HEK293 (cell line): ENCODE measurements around the gene CENPH.
"Not testable (repeated sequence)": the region's sequence is repeated elsewhere in the genome, so short reads cannot be mapped to it uniquely, and the experiment has no call there.

Experiments
- CTCF ChIA-PET: fragments of 350-600 bp; formaldehyde crosslinking; extraction: SDS; loops from one replicate; lab custom pipeline; 2021; ENCODE audit warnings: antibody characterized with exemption; lab: Yijun Ruan, JAX
- POLR2A ChIA-PET: fragments of 300-600 bp; formaldehyde crosslinking; extraction: SDS; loops from one replicate; lab custom pipeline; 2020; ENCODE audit warnings: antibody characterized with exemption, inconsistent platforms; lab: Yijun Ruan, JAX
- H3K27ac ChIP-seq: fragments of 200-500 bp; sonication (Bioruptor generic); 2 replicates; pipeline ENCODE4 v1.5.1; 2014; ENCODE audit warnings: low read depth, low read length, control low read depth, inconsistent platforms; ENCODE audit errors: extremely low read depth
- H3K36me3 ChIP-seq, 2 experiments: fragments of 200-500 bp in 1 of 2; sonication (Bioruptor generic) in 1 of 2; 1 replicate in 1 of 2; 2 replicates in 1 of 2; pipeline ENCODE4 v1.5.1; 2014 to 2017; ENCODE audit warnings: inconsistent platforms in 2 of 2, low read length in 2 of 2; ENCODE audit not compliant: control insufficient read depth in 2 of 2, insufficient read depth in 1 of 2
- H3K4me1 ChIP-seq: fragments of 200-500 bp; sonication (Bioruptor generic); 2 replicates; pipeline ENCODE4 v1.5.1; 2014; ENCODE audit warnings: mild to moderate bottlenecking, low read length, inconsistent platforms; ENCODE audit not compliant: control insufficient read depth, insufficient read depth
- H3K4me3 ChIP-seq: 2 replicates; pipeline ENCODE4 v1.5.1; 2011; ENCODE audit warnings: low read depth, mild to moderate bottlenecking, control low read depth, low read length, moderate library complexity
- H3K9me3 ChIP-seq: fragments of 200-500 bp; sonication (Bioruptor generic); 2 replicates; pipeline ENCODE4 v1.5.1; 2014; ENCODE audit warnings: low read depth, low read length, inconsistent platforms; ENCODE audit not compliant: control insufficient read depth, insufficient read depth
- ELK4 ChIP-seq: IDR thresholded peaks from 2 replicates; pipeline ENCODE4 v1.6.1; 2011; ENCODE audit warnings: mild to moderate bottlenecking, low read depth, low read length, borderline replicate concordance
- GLI2 ChIP-seq: fragments of 450-650 bp; formaldehyde crosslinking; IDR thresholded peaks from 2 replicates; pipeline ENCODE4; 2017; ENCODE audit warnings: missing biosample characterization, missing genetic modification characterization, low read depth, borderline replicate concordance
- INSM2 ChIP-seq: fragments of 450-650 bp; formaldehyde crosslinking; IDR thresholded peaks from 2 replicates; pipeline ENCODE4 v1.5.1; 2016; ENCODE audit warnings: missing biosample characterization, missing genetic modification characterization
- KLF16 ChIP-seq: fragments of 450-650 bp; formaldehyde crosslinking; IDR thresholded peaks from 2 replicates; pipeline ENCODE4 v1.5.1; 2017; ENCODE audit warnings: missing biosample characterization, missing genetic modification characterization
- MYNN ChIP-seq: fragments of 450-650 bp; formaldehyde crosslinking; IDR thresholded peaks from 2 replicates; pipeline ENCODE4 v1.5.1; 2016; ENCODE audit warnings: missing biosample characterization, missing genetic modification characterization, borderline replicate concordance
- PRDM6 ChIP-seq: fragments of 450-650 bp; formaldehyde crosslinking; IDR thresholded peaks from 2 replicates; pipeline ENCODE4 v1.5.1; 2017; ENCODE audit warnings: missing biosample characterization, missing genetic modification characterization
- SCRT2 ChIP-seq: fragments of 450-650 bp; formaldehyde crosslinking; IDR thresholded peaks from 2 replicates; pipeline ENCODE4 v1.5.1; 2016; ENCODE audit warnings: missing biosample characterization, missing genetic modification characterization
- SP2 ChIP-seq: fragments of 450-650 bp; formaldehyde crosslinking; IDR thresholded peaks from 2 replicates; pipeline ENCODE4 v1.5.1; 2016; ENCODE audit warnings: missing biosample characterization, missing genetic modification characterization
- ZBTB21 ChIP-seq: fragments of 450-650 bp; formaldehyde crosslinking; IDR thresholded peaks from 2 replicates; pipeline ENCODE4 v1.5.1; 2017; ENCODE audit warnings: missing biosample characterization, missing genetic modification characterization
- ZFHX2 ChIP-seq: fragments of 450-650 bp; formaldehyde crosslinking; conservative IDR thresholded peaks from 2 replicates; pipeline ENCODE4 v1.5.1; 2016; ENCODE audit warnings: missing biosample characterization, missing genetic modification characterization
- ZNF132 ChIP-seq: fragments of 450-650 bp; formaldehyde crosslinking; IDR thresholded peaks from 2 replicates; pipeline ENCODE4 v1.5.1; 2017; ENCODE audit warnings: missing biosample characterization, missing genetic modification characterization, borderline replicate concordance
- ZNF202 ChIP-seq: fragments of 450-650 bp; formaldehyde crosslinking; IDR thresholded peaks from 2 replicates; pipeline ENCODE4 v1.5.1; 2016; ENCODE audit warnings: missing biosample characterization, missing genetic modification characterization, borderline replicate concordance
- ZNF518A ChIP-seq: fragments of 450-650 bp; formaldehyde crosslinking; conservative IDR thresholded peaks from 2 replicates; pipeline ENCODE4 v1.5.1; 2016; ENCODE audit warnings: low read depth, missing biosample characterization, missing genetic modification characterization
- ZNF585B ChIP-seq: fragments of 450-650 bp; formaldehyde crosslinking; IDR thresholded peaks from 2 replicates; pipeline ENCODE4 v1.5.1; 2016; ENCODE audit warnings: missing biosample characterization, missing genetic modification characterization
- ZNF624 ChIP-seq: fragments of 450-650 bp; formaldehyde crosslinking; IDR thresholded peaks from 2 replicates; pipeline ENCODE4 v1.5.1; 2017; ENCODE audit warnings: missing biosample characterization, missing genetic modification characterization
- ZNF677 ChIP-seq: fragments of 450-650 bp; IDR thresholded peaks from 2 replicates; pipeline ENCODE4 v1.5.0; 2018; ENCODE audit warnings: missing biosample characterization, mild to moderate bottlenecking, missing genetic modification characterization, moderate library complexity
- ZNF776 ChIP-seq: fragments of 450-650 bp; formaldehyde crosslinking; IDR thresholded peaks from 2 replicates; pipeline ENCODE4 v1.5.0; 2017; ENCODE audit warnings: missing biosample characterization, missing genetic modification characterization, borderline replicate concordance
- ZNF837 ChIP-seq: fragments of 450-650 bp; formaldehyde crosslinking; IDR thresholded peaks from 2 replicates; pipeline ENCODE4 v1.5.1; 2016; ENCODE audit warnings: missing biosample characterization, missing genetic modification characterization

The CENPH gene

GRCh38 chr5:69170969-69171368, 18.4 kb upstream of the CENPH start:
- no peak for TF ChIP-seq ZNF132 (tag by site-specific recombination)
- no peak for TF ChIP-seq INSM2 (tag by site-specific recombination)
- Histone ChIP-seq H3K4me1 (peaks cover 2% of the 10 kb centered on the region; the same call in 1 of the 2 replicates), H3K36me3 (peaks cover 67 to 82% of the 10 kb centered on the region in 2 experiments), H3K4me3 (no peak overlapping the region), H3K9me3 (no peaks in the 10 kb centered on the region), H3K27ac (no peak overlapping the region)
- POLR2A ChIA-PET: no interaction called here
- CTCF ChIA-PET: no interaction called here

- POLR2A ChIA-PET: interaction anchor here (1.3 to 1.8 kb wide), 2 partner anchors 9 to 15 kb away, joined by 3 to 6 read pairs; partner anchors contain the start of gene CCNB1
- H3K27ac ChIP-seq, H3K9me3 ChIP-seq, H3K4me3 ChIP-seq, CTCF ChIA-PET, H3K4me1 ChIP-seq: not testable (repeated sequence)
- peaks cover 5 to 16% of the 10 kb centered on the region in 2 experiments for H3K36me3 ChIP-seq
These were observed 7.6 kb upstream of the CENPH start for GRCh38 chr5:69181659-69182293.

- ChIA-PET POLR2A (no interaction called here), CTCF (no interaction called here)
- TF ChIP-seq KLF16 (tag by site-specific recombination) (no peak), ZNF776 (tag by site-specific recombination) (no peak), ZNF677 (tag by site-specific recombination) (no peak), MYNN (tag by site-specific recombination) (no peak), SP2 (tag by site-specific recombination) (no peak), ELK4 (no peak), PRDM6 (no peak), ZNF837 (tag by site-specific recombination) (no peak), ZNF585B (no peak), ZBTB21 (tag by site-specific recombination) (no peak), ZFHX2 (tag by site-specific recombination) (no peak)
- Histone ChIP-seq H3K4me1 (no peaks in the 10 kb centered on the region), H3K27ac (no peak overlapping the region), H3K4me3 (no peak overlapping the region), H3K36me3 (no peaks in the 10 kb centered on the region; a peak in 1 of 3 replicates), H3K9me3 (no peaks in the 10 kb centered on the region)
These were observed 4.8 kb upstream of the CENPH start for GRCh38 chr5:69184621-69185020.

- CTCF ChIA-PET: no interaction called here
- peaks cover 6 to 8% of the 10 kb centered on the region in 2 experiments for H3K36me3 ChIP-seq
- TF ChIP-seq GLI2 (tag by site-specific recombination) (no peak), ZNF202 (tag by site-specific recombination) (no peak), ZNF624 (tag by site-specific recombination) (no peak), ZNF518A (tag by site-specific recombination) (no peak), SCRT2 (tag by site-specific recombination) (no peak)
These were observed 2.0 kb upstream of the CENPH start for GRCh38 chr5:69187342-69187741.

More at GRCh38 chr5:69187342-69187741, 2.0 kb upstream of the CENPH start:
- no peaks in the 10 kb centered on the region for H3K9me3 ChIP-seq
- no peaks in the 10 kb centered on the region for H3K4me1 ChIP-seq
- H3K27ac ChIP-seq: no peak overlapping the region
- no peak overlapping the region for H3K4me3 ChIP-seq
- POLR2A ChIA-PET: no interaction called here
